KOPT-K1 (cell line): ENCODE data around the gene TMEM80.
"Not testable (repeated sequence)": the region's sequence is repeated elsewhere in the genome, so short reads cannot be mapped to it uniquely, and the experiment has no call there.

Source experiments
- H3K27ac ChIP-seq: fragments of 200-600 bp; sonication (generic); 2 replicates; pipeline ENCODE4 v1.5.1; 2016; ENCODE audit warnings: antibody characterized with exemption, mild to moderate bottlenecking, low read depth, low read length; ENCODE audit not compliant: poor library complexity, severe bottlenecking
- H3K36me3 ChIP-seq: fragments of 200-600 bp; sonication (generic); 2 replicates; pipeline ENCODE4 v1.5.1; 2017; ENCODE audit warnings: antibody characterized with exemption, mild to moderate bottlenecking, low read length, moderate library complexity; ENCODE audit not compliant: insufficient read depth
- H3K9me3 ChIP-seq: fragments of 200-600 bp; sonication (generic); 2 replicates; pipeline ENCODE4 v1.5.1; 2017; ENCODE audit warnings: antibody characterized with exemption, low read length, mild to moderate bottlenecking; ENCODE audit not compliant: insufficient read depth, poor library complexity, severe bottlenecking

Gene TMEM80

DNA sequence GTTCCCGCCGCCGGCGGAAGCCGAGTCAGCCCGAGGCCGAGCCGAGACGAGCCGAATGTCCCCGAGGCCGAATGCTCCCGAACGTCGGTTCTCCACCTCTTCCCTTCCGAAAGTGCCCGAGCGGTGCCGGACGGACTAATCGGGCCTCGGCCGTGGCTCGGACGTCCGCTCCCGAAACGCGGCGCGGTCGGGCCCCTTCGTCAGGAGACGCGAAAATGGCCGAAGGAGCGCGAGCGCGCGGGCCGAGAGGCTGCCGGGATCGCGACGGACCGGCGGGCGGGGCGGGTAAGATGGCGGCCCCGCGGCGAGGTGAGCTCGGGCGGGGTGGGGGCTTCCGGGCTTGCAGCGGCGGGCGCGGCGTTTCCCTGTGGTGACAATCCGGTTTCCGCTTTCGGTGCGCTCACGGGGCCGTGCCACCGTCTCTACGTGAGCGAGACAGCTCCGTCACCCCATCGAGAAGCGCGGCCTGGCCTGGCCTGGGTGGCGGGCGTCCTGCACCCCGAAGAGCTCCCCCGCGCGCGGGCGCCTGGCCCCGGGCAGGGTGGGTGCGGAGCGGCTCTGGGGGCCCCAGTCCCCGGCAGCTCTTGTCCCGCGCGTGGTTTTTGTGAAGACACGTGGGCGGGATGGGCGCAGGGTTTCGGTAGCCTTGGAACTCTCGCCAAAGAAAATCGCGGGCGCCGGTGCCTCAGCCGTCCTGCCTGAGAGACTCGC, at the start of gene TMEM80:
TSS of gene TMEM80 (plus strand) at position 279 of the 711 bp plus-strand sequence. CDS start at position 291, 12 bp downstream.
- H3K27ac ChIP-seq: peak within 1 kb of the TSS; percentile 94
- no peaks in the 10 kb centered on the region for H3K9me3 ChIP-seq
- H3K36me3 ChIP-seq: peaks cover 9% of the 10 kb centered on the region; the same call in 1 of the 2 replicates

DNA sequence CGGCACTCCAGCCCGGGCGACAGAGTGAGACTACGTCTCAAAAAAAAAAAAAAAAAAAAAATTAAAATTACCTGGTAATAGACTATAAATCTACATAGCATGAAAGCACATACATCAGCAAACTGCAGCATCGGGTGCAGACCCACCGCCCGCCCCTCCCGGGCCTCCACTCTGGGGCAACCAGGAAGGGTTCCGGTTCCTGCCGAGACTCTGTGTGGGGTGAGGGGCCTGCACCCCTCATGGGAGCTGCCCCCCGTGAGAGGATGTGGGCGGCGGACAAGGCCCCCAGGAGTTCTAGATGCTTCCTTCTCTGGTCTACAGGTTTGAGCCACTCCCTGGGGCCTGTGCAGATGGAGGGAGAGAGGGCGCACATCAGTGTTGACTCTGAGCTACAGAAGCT, 49.4 kb upstream of the TMEM80 start:
- Histone ChIP-seq H3K36me3 (peaks cover 71% of the 10 kb centered on the region), H3K27ac (no peak overlapping the region), H3K9me3 (no peaks in the 10 kb centered on the region)

DNA sequence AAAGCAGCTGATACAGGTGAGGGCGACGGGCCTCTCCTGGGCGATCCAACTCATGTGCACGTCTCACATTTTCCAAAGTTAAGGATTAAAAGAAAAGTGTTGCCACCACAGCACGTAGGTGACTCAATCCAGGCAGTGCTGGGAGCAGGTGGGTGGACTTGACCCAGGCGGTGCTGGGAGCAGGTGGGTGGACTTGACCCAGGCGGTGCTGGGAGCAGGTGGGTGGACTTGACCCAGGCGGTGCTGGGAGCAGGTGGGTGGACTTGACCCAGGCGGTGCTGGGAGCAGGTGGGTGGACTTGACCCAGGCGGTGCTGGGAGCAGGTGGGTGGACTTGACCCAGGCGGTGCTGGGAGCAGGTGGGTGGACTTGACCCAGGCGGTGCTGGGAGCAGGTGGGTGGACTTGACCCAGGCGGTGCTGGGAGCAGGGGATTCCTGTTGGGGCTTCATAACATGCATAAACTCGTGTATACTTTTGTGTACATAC, 47.9 kb upstream of the TMEM80 start:
- H3K27ac ChIP-seq, H3K9me3 ChIP-seq: not testable (repeated sequence)
- peaks cover 73% of the 10 kb centered on the region for H3K36me3 ChIP-seq

DNA sequence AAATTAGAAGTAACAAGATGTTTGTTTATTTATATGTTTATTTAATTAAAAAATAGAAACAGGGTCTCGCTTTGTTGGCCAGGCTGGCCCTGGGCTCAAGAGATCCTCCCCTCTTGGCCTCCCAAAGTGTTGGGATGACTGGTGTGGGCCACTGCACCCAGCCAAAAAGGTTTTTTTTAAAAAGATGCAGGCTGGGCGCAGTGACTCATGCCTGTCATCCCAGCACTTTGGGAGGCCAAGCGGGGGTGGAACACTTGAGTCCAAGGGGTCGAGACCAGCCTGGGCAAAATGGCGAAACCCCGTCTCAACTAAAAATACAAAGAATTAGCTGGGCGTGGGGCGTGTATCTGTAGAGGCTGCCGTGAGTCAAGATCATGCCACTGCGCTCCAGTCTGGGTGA, 45.1 kb upstream of the TMEM80 start:
- H3K9me3 ChIP-seq: no peaks in the 10 kb centered on the region
- peaks cover 83% of the 10 kb centered on the region for H3K36me3 ChIP-seq
- H3K27ac ChIP-seq: no peak overlapping the region

DNA sequence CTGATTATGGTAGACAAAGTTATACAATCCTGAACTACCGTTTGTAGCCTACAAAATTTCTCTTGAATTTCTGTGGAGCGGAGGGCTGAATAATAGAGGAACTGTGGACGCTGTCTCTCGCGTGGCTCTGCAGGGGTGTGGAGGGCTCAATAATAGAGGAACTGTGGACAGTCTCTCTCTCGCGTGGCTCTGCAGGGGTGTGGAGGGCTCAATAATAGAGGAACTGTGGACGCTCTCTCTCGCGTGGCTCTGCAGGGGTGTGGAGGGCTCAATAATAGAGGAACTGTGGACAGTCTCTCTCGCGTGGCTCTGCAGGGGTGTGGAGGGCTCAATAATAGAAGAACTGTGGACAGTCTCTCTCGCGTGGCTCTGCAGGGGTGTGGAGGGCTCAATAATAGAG, 42.5 kb upstream of the TMEM80 start:
- H3K36me3 ChIP-seq: peaks cover 89% of the 10 kb centered on the region
- not testable (repeated sequence) for H3K9me3 ChIP-seq, H3K27ac ChIP-seq

DNA sequence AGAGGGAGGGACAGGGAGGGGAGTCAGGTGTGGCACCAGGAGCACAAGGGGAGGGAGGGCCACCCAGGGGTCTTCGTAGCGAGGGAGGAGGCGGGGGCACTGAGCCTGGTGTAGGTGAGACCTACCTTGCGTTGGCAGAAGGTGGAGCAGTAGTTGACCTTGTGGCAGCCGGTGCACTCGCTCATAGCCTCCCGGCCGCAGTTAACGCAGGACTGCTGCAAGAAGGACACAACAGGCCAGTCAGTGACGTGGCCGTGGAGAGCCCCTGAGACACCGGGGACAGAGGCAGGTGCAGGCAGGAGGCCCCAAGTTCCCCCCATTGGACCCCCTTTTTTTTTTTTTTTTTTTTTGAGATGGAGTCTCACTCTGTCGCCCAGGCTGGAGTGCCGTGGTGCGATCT, 41.8 kb upstream of the TMEM80 start:
- H3K9me3 ChIP-seq: no peaks in the 10 kb centered on the region
- H3K36me3 ChIP-seq: peaks cover 90% of the 10 kb centered on the region
- H3K27ac ChIP-seq: no peak overlapping the region

DNA sequence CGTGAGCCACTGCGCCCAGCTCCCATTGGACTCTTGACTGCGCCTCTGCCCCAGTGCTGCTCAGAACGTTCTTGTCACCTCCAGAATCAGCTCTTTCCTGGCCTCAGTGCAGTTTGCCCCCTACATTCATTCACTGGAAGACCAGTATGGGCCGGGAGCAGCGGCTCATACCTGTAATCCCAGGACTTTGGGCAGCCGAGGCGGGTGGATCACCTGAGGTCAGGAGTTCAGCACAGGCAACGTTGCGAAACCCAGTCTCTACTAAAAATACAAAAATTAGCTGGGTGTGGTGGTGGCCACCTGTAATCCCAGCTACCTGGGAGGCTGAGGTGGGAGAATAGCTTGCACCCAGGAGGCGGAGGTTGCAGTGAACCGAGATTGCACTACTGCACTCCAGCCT, 41.2 kb upstream of the TMEM80 start:
- peaks cover 90% of the 10 kb centered on the region for H3K36me3 ChIP-seq
- not testable (repeated sequence) for H3K27ac ChIP-seq, H3K9me3 ChIP-seq

DNA sequence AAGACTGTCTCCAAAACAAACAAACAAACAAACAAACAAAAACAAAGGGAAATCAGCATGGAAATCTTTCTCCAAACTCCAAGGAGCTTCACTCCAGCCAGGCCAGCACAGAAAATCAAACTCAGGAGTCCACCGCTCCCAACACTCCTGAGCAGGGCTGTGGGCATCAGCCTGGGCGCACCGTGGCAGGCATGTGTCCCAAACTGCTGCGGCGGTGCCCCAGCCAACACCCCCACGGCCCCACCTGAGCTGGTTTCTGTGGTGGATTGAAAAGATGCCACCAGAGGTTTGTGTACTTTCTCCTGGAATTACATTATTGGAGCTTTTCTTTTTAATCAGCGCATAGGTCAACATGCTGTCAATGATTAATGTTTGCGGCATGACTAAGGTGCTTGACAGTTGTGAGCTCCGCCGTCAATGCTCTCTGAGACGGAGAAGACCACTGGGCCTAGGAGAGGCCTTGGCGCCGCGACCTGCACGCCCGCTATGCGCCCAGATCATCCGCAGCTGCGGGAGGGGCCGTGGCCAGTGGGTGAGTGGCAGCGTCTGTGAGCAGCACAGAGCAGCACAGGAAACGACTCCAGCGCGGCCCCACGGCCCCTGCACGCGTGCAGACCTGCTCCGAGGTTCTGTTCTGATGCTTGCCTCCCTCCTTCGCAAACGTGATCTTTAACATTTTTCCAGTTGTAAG, 40.4 kb upstream of the TMEM80 start:
- Histone ChIP-seq H3K27ac (no peak overlapping the region), H3K9me3 (no peaks in the 10 kb centered on the region), H3K36me3 (peaks cover 90% of the 10 kb centered on the region)

DNA sequence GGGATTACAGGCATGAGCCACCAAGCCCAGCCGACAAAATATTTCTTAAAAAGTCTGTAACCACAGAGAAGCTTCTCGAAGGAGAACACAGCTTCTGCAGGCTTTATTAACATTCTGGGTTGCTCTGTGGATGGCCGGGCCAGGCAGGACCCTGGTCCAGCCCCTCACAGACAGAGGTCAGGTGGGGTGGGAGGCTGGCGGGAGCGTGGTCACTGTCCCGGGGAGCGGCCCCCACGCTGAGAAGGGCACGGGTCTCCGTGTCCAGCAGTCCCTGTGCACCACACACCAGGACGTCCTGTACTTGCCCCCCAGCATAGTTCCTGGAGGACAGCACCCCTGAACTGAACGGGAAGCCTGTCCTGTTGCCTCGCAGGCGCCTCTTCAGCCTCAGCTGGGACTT, 39.2 kb upstream of the TMEM80 start:
- H3K9me3 ChIP-seq: no peaks in the 10 kb centered on the region
- H3K36me3 ChIP-seq: peaks cover 91% of the 10 kb centered on the region
- no peak overlapping the region for H3K27ac ChIP-seq

DNA sequence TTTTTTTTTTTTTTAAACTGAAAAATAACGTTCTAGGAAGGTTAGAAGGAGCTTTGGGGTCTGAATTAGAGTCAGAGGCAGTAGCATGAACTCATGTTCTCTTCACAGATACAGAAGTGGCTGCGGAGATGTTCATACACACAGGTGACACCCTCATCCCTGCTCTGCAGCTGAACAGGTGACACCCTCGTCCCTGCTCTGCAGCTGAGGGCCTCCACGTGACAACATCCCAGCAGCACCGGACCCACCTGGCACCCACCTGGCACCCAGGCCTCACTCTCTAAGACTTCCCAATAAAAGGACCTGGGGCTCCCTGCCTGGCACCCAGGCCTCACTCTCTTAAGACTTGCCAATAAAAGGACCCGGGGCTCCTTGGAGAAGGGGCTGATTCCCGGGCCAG, 38.8 kb upstream of the TMEM80 start:
- H3K36me3 ChIP-seq: peaks cover 91% of the 10 kb centered on the region

DNA sequence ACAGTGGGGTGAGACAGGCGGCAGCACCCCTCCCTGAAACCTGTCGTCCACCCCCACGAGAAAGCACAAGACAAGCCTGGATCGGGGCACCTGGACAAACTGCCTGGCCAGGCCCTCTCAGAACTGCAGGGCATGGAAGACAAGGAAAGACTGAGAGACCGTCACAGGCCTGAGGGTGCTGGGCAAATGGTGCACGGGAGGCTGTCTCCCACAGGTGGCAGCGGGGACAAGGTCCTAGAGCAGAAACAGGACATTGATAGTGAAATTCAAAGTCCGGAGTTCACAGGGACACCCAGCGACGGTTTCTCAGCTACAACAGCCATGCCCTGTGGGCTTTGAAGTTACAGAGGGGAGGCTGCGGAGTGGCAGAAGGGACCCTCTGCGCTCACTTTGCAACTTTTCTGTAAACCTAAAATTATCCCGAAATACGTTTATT, 37.9 kb upstream of the TMEM80 start:
- peaks cover 92% of the 10 kb centered on the region for H3K36me3 ChIP-seq
- H3K9me3 ChIP-seq: no peaks in the 10 kb centered on the region
- H3K27ac ChIP-seq: no peak overlapping the region

More for the DNA sequence above, 38.8 kb upstream of the TMEM80 start:
- no peaks in the 10 kb centered on the region for H3K9me3 ChIP-seq
- H3K27ac ChIP-seq: no peak overlapping the region

DNA sequence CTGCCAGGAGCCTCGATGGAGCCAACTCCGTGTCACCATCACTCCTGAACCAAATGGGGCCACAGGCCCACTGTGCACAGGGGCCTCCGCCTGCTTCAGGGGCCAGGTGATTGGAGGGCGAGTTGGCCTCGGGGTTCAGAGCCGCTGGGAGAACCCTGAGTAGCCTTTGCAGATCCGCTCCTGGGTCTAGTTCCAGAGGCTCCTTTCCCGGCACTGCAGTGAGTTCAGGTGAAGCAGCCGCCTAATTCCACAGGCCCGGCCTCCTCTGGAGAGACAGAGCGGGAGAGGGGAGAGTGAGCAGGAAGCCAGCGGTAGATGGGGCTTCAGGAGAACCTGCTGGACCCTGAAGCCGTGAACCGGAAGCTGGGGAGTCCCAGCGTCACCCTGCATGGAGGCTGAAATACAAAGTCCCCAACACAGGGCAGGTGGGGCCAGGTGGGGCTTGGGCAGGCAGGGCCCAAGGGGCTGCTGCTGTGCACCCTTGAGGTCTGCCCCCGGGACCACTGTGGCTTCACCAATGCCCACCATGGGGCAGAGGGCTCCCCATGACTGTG, 36.0 kb upstream of the TMEM80 start:
- no peak overlapping the region for H3K27ac ChIP-seq
- H3K9me3 ChIP-seq: no peaks in the 10 kb centered on the region
- peaks cover 89% of the 10 kb centered on the region for H3K36me3 ChIP-seq

DNA sequence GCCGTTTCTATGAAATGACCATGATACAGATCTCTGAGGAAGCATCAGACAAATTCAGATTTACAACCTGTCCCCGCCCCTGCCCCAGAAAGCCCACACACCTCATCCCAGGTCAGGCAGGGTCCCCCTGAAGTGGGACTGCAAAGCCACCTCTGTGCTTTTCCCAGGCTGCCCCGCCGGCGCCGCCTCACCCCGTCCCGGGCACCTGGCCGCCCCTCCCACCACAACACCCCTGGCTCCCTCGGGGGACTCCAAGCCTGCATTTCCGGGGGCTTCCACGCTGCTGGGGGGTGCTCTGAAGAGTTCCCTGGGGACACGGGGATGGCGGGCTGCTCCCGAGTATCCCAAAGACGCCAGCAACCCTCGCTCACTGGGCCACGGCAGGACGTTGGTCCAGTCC, 35.3 kb upstream of the TMEM80 start:
- H3K27ac ChIP-seq: no peak overlapping the region
- no peaks in the 10 kb centered on the region for H3K9me3 ChIP-seq
- peaks cover 87% of the 10 kb centered on the region for H3K36me3 ChIP-seq

DNA sequence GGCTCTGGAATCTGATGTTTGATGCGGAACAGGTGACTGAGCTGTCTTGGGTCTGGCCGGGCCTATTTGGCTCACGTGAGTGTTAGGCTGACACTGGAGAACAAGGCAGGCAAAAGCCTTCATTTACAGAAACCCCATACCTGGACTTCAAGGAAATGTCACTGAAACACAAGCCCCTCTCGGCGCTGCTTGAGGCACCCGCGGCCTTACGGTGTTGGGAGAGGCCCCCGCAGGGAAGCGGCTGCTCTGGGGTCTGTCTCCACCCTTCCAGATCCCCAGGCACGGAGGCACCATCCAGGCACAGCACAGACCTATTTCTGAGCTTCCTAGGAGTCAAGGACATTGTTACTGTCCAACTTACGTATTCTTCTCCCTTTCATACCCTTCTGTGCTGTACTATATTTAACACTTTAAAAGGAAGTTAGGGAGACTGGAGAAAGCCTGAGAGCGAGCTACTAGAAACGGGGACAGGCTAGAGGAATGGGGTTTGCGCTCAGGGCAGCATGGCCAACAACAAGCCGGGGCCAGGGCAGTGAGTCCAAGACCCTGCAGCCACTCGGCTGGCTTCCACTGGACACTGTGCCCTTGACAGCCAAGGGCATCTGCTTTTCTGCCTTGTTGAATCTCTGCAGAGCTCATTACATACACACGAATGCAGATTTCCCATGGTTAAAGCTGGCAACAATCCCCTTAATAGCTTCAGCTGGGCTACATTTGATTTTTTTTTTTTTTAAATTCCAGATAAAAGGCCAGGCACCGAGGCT, 34.8 kb upstream of the TMEM80 start:
- Histone ChIP-seq H3K36me3 (peaks cover 90% of the 10 kb centered on the region), H3K27ac (no peak overlapping the region), H3K9me3 (no peaks in the 10 kb centered on the region)

DNA sequence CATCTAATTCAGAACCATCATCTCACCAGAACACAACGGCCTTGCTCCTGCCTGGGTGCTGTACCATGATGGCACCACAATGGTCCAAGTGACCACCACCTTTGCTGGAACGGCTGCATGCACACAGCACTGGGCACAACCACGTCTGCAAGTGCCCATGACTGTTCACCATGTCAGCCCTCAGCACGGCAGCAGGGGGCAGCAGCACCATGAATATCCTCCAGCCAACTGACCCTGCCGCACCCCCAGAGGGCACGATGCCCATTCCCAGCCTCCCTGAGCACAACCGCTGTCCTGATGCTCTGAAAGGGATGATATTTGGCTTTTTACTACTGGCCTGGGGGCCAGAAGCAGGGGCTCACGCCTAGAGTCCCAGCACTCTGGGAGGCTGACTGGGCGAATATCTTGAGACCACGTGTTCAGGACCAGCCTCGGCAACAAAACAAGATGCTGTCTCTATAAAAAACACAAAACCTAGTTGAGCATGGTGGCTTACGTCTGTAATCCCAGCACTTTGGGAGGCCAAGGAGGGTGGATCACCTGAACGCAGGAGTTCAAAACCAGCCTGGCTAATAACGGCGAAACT, 32.8 kb upstream of the TMEM80 start:
- no peaks in the 10 kb centered on the region for H3K9me3 ChIP-seq
- peaks cover 88% of the 10 kb centered on the region for H3K36me3 ChIP-seq
- H3K27ac ChIP-seq: no peak overlapping the region
